ENCODE measurements around the gene HK1.

DNA sequence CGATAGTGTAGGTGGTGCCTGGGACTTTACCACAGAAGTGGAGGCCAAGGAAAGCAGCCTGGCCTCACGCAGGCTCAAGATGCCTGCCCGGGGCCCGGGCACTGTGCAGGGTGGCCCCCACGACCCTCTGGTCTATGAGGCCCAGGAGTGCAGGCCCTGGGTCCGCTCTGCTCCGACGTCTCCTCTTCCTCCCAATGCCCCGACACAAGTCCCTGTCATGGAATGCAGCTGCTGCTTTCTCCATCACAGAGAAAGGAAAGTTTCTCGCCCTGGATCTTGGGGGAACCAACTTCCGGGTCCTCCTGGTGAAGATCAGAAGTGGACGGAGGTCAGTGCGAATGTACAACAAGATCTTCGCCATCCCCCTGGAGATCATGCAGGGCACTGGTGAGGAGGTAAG, 28.3 kb upstream of the HK1 start:
- TF ChIP-seq EZH2 (IDR thresholded peaks at IDR 0.05; ENCODE audit: low read length, missing control alignments), result no peak
- TF ChIP-seq, protein P1, sequence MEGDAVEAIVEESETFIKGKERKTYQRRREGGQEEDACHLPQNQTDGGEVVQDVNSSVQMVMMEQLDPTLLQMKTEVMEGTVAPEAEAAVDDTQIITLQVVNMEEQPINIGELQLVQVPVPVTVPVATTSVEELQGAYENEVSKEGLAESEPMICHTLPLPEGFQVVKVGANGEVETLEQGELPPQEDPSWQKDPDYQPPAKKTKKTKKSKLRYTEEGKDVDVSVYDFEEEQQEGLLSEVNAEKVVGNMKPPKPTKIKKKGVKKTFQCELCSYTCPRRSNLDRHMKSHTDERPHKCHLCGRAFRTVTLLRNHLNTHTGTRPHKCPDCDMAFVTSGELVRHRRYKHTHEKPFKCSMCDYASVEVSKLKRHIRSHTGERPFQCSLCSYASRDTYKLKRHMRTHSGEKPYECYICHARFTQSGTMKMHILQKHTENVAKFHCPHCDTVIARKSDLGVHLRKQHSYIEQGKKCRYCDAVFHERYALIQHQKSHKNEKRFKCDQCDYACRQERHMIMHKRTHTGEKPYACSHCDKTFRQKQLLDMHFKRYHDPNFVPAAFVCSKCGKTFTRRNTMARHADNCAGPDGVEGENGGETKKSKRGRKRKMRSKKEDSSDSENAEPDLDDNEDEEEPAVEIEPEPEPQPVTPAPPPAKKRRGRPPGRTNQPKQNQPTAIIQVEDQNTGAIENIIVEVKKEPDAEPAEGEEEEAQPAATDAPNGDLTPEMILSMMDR (conservative IDR thresholded peaks at IDR 0.05 in 1 of 2, IDR thresholded peaks at IDR 0.05 in 1 of 2; ENCODE audit: low read depth in 1 of 2, low read length in 2 of 2), result no peak
